HepG2 (cell line): Measurements from ENCODE around the gene CMTM8. TPM values are rescaled to one million over a fixed set of nuclear protein-coding genes. Genes with fewer than 3 reads are reported as not detected.

ENCODE experiments used
- AKAP8 ChIP-seq: sonication (generic); formaldehyde crosslinking; IDR thresholded peaks from 2 replicates; pipeline ENCODE4 v1.5.1; 2020; ENCODE audit warnings: mild to moderate bottlenecking, missing genetic modification reagents
- ARNT2 ChIP-seq: sonication (generic); formaldehyde crosslinking; IDR thresholded peaks from 2 replicates; pipeline ENCODE4 v1.8.0; 2022; ENCODE audit warnings: mild to moderate bottlenecking, low read depth, missing genetic modification reagents, moderate library complexity
- ATF7-NPFF ChIP-seq: sonication (generic); formaldehyde crosslinking; IDR thresholded peaks from 2 replicates; pipeline ENCODE4 v1.8.1; 2023; ENCODE audit warnings: mild to moderate bottlenecking, low read depth, missing genetic modification reagents, moderate library complexity
- DNMT3B ChIP-seq: conservative IDR thresholded peaks from 2 replicates; pipeline ENCODE4 v1.6.1; 2016; ENCODE audit warnings: missing biosample characterization, control low read depth
- FOXJ3 ChIP-seq: sonication (generic); formaldehyde crosslinking; IDR thresholded peaks from 2 replicates; pipeline ENCODE4 v1.4.0; 2020; ENCODE audit warnings: missing genetic modification reagents, mild to moderate bottlenecking, borderline replicate concordance
- HINFP ChIP-seq: sonication (generic); formaldehyde crosslinking; IDR thresholded peaks from 2 replicates; pipeline ENCODE4 v1.4.0; 2020; ENCODE audit warnings: low read depth, mild to moderate bottlenecking, missing genetic modification reagents
- LBX2 ChIP-seq: sonication (generic); formaldehyde crosslinking; IDR thresholded peaks from 2 replicates; pipeline ENCODE4 v1.5.0; 2020; ENCODE audit warnings: missing genetic modification reagents, mild to moderate bottlenecking, borderline replicate concordance
- NFE2L2 ChIP-seq: fragments of 150-350 bp; IDR thresholded peaks from 2 replicates; pipeline ENCODE4 v1.6.1; 2014; ENCODE audit warnings: low read length
- NR1H2 ChIP-seq: sonication (generic); formaldehyde crosslinking; IDR thresholded peaks from 2 replicates; pipeline ENCODE4 v1.8.1; 2022; ENCODE audit warnings: low read depth, missing genetic modification reagents, borderline replicate concordance
- SNAI1 ChIP-seq: sonication (generic); formaldehyde crosslinking; IDR thresholded peaks from 2 replicates; pipeline ENCODE4 v1.5.0; 2020; ENCODE audit warnings: mild to moderate bottlenecking, missing genetic modification reagents, borderline replicate concordance
- STAG1 ChIP-seq: sonication (generic); formaldehyde crosslinking; IDR thresholded peaks from 2 replicates; pipeline ENCODE4 v1.4.0; 2020; ENCODE audit warnings: missing genetic modification reagents
- THAP9 ChIP-seq: sonication (generic); formaldehyde crosslinking; IDR thresholded peaks from 2 replicates; pipeline ENCODE4; 2020; ENCODE audit warnings: missing genetic modification reagents, mild to moderate bottlenecking, borderline replicate concordance
- ZBTB21 ChIP-seq: sonication (generic); formaldehyde crosslinking; IDR thresholded peaks from 2 replicates; pipeline ENCODE4 v1.4.0; 2020; ENCODE audit warnings: missing genetic modification reagents
- ZNF225 ChIP-seq: sonication (generic); formaldehyde crosslinking; IDR thresholded peaks from 2 replicates; pipeline ENCODE4 v1.4.0; 2020; ENCODE audit warnings: mild to moderate bottlenecking, missing genetic modification reagents
- ZNF329 ChIP-seq: sonication (generic); formaldehyde crosslinking; IDR thresholded peaks from 2 replicates; pipeline ENCODE4 v1.9.0; 2021; ENCODE audit warnings: low read depth, mild to moderate bottlenecking, missing genetic modification reagents
- ZNF557 ChIP-seq: sonication (generic); formaldehyde crosslinking; IDR thresholded peaks from 2 replicates; pipeline ENCODE4 v1.4.0; 2020; ENCODE audit warnings: missing genetic modification reagents
- ZNF687 ChIP-seq: sonication (generic); formaldehyde crosslinking; IDR thresholded peaks from 2 replicates; pipeline ENCODE4 v1.5.1; 2020; ENCODE audit warnings: mild to moderate bottlenecking, missing genetic modification reagents, moderate library complexity
- ZNF747 ChIP-seq: sonication (generic); formaldehyde crosslinking; IDR thresholded peaks from 2 replicates; pipeline ENCODE4 v1.8.1; 2023; ENCODE audit warnings: missing genetic modification reagents, mild to moderate bottlenecking, borderline replicate concordance
- polyA plus RNA-seq, 8 experiments: library from polyadenylated mRNA; depleted of rRNA in 3 of 8; stranded (reverse) in 7 of 8; unstranded in 1 of 8; fragments of >200 nt; fragmentation: Illumina TruSeq in 4 of 8; extraction: Trizol in 4 of 8; gene quantifications; 2 replicates each; pipeline versions ENCODE4 v1.2.1 to v1.2.3, GENCODE V29; 2011 to 2016; ENCODE audit warnings: low read depth in 4 of 8, missing spikeins in 1 of 8, mixed read lengths in 1 of 8; ENCODE audit not compliant: insufficient read depth in 1 of 8
- total RNA-seq, 5 experiments: library from RNA; depleted of rRNA; stranded (reverse); fragments of >200 nt; fragmentation: Illumina TruSeq; extraction: Trizol; gene quantifications; 2 replicates each; pipeline ENCODE4 v1.2.3, GENCODE V29; 2016; ENCODE audit warnings: low read depth in 1 of 5

The CMTM8 gene
- total and polyA plus RNA-seq, 2 of the 13 experiments (the other 11 are each of a cell fraction or from before 2014, with no cell fraction given), result 8.9 to 15.8 TPM

GRCh38 chr3:32391643-32392535 is 153.4 kb downstream of the CMTM8 start, which contains the start of gene CMTM7 (continued):
- TF ChIP-seq NR1H2 (no peak), SNAI1 (CRISPR knock-in tag) (0 out of 2 replicates have a peak, but pooled peaks have one; percentile 24), LBX2 (peak; percentile 52; the same call in 1 of the 2 replicates), ZNF557 (CRISPR knock-in tag) (no peak), THAP9 (CRISPR knock-in tag) (no peak), STAG1 (CRISPR knock-in tag) (no peak), NFE2L2 (no peak), HINFP (CRISPR knock-in tag) (peak; percentile 64), AKAP8 (CRISPR knock-in tag) (0 out of 2 replicates have a peak, but pooled peaks have one; percentile 36), ZNF687 (CRISPR knock-in tag) (peak; percentile 87), ZNF329 (peak; percentile 52; the same call in 1 of the 2 replicates), ARNT2 (CRISPR knock-in tag) (peak; percentile 96), ATF7-NPFF (CRISPR knock-in tag) (peak; percentile 84), DNMT3B (no peak), ZNF747 (no peak), ZBTB21 (no peak), ZNF225 (CRISPR knock-in tag) (0 out of 2 replicates have a peak, but pooled peaks have one; percentile 38), FOXJ3 (CRISPR knock-in tag) (no peak)
